ENCODE data around the gene C13orf46. TPM values are rescaled to one million over a fixed set of nuclear protein-coding genes. Genes with fewer than 3 reads are reported as not detected.

C13orf46 gene
- total and polyA plus RNA-seq, 2 of the 8 experiments (the other 6 are each of a cell fraction or from before 2014, with no cell fraction given) = 0.23 to 0.28 TPM

- no peaks in the 10 kb centered on the region for H3K36me3 ChIP-seq (ENCODE audit: control insufficient read depth in 2 of 4, insufficient read depth in 4 of 4, low read length in 3 of 4)
- H3K27me3 ChIP-seq (replicated peaks in 1 of 4; ENCODE audit: control insufficient read depth in 3 of 4, extremely low read depth in 1 of 4, insufficient read depth in 3 of 4, low read length in 3 of 4) = no peaks in the 10 kb centered on the region; a peak in 1 of 7 replicates
- no peak overlapping the region for H3K56ac ChIP-seq (replicated peaks; ENCODE audit: insufficient read length, low read depth, low read length)
- no peak overlapping the region for H3K4ac ChIP-seq (replicated peaks; ENCODE audit: insufficient read length, low read depth, low read length)
- no peak overlapping the region for H3K4me3 ChIP-seq (ENCODE audit: extremely low read depth in 1 of 4, insufficient read depth in 2 of 4, low read depth in 3 of 4, low read length in 4 of 4)
- H2BK12ac ChIP-seq (ENCODE audit: low read depth, low read length) = no peak overlapping the region
- no peak overlapping the region for H3K27ac ChIP-seq (ENCODE audit: low read depth, low read length)
- no peaks in the 10 kb centered on the region for H3K79me2 ChIP-seq (ENCODE audit: control insufficient read depth in 1 of 2, insufficient read depth in 2 of 2, low read length in 2 of 2)
- no peak for FAIRE-seq
- no peak overlapping the region for H4K5ac ChIP-seq (ENCODE audit: insufficient read length, low read depth, low read length)
- no peak overlapping the region for H2BK15ac ChIP-seq (ENCODE audit: low read length)
- H4K20me1 ChIP-seq (replicated peaks in 1 of 2; ENCODE audit: control insufficient read depth in 1 of 2, insufficient read depth in 2 of 2, low read length in 2 of 2) = no peaks in the 10 kb centered on the region
- no peak for DNase-seq (ENCODE audit: low read depth in 1 of 2, low spot score in 2 of 2)
- H4K8ac ChIP-seq (ENCODE audit: extremely low read depth, insufficient read depth, low read length) = no peak overlapping the region
- no peak overlapping the region for H2AK5ac ChIP-seq (ENCODE audit: low read depth, low read length)
- no peak overlapping the region for H3K18ac ChIP-seq (ENCODE audit: extremely low read depth, low read length)
- ChIA-PET CTCF (ENCODE audit: partially characterized antibody) (interaction anchor here (0.9 to 1.7 kb wide), 4 partner anchors 10 to 289 kb away, joined by 3 to 4 read pairs (median 4); no protein-coding TSS in a partner anchor), POLR2A (ENCODE audit: partially characterized antibody) (no interaction called here)
- H3K9ac ChIP-seq (replicated peaks in 1 of 4; ENCODE audit: extremely low read depth in 1 of 4, low read depth in 3 of 4, low read length in 3 of 4) = no peak overlapping the region
- WGBS, 2 experiments (ENCODE audit: extremely low coverage in 1 of 2, insufficient coverage in 1 of 2, insufficient read length in 1 of 2, insufficient replicate concordance in 2 of 2, low coverage in 1 of 2, low lambda C conversion rate in 2 of 2, missing lambda C conversion rate in 1 of 2) = 89% methylated on average over 8 of the region's 8 CpGs; no CpG with 5 or more reads in 1 of the 2 experiments
- H3K79me1 ChIP-seq (ENCODE audit: low read depth, low read length) = no peaks in the 10 kb centered on the region
- H3K4me2 ChIP-seq (ENCODE audit: insufficient read depth in 1 of 2, low read depth in 2 of 2, low read length in 2 of 2) = no peak overlapping the region
- H2BK20ac ChIP-seq (ENCODE audit: low read length) = no peak overlapping the region
- no peaks in the 10 kb centered on the region; a peak in 1 of 4 replicates for H3K9me3 ChIP-seq (ENCODE audit: insufficient read depth in 2 of 2, low read depth in 1 of 2, low read length in 1 of 2)
- no peak overlapping the region for H4K91ac ChIP-seq (replicated peaks; ENCODE audit: insufficient read length, low read length)
- H2AFZ ChIP-seq (ENCODE audit: low read length) = no peak overlapping the region
- no peaks in the 10 kb centered on the region for H3K23me2 ChIP-seq (ENCODE audit: low read depth, low read length)
- no peak overlapping the region for H3K23ac ChIP-seq (ENCODE audit: insufficient read length)
- TF ChIP-seq CTBP2 (IDR thresholded peaks at IDR 0.05; ENCODE audit: borderline replicate concordance, insufficient read depth, insufficient read length, low read length) (no peak), RNF2 (IDR thresholded peaks at IDR 0.05; ENCODE audit: borderline replicate concordance, low read depth, low read length, missing control alignments, poor library complexity, severe bottlenecking) (no peak), MAFK (IDR thresholded peaks at IDR 0.05; ENCODE audit: low read depth, low read length) (no peak), SUZ12 (IDR thresholded peaks at IDR 0.05; ENCODE audit: low read length) (no peak), HDAC2 (IDR thresholded peaks at IDR 0.05; ENCODE audit: borderline replicate concordance in 1 of 2, low read depth in 2 of 2, low read length in 2 of 2) (no peak), BRCA1 (IDR thresholded peaks at IDR 0.05; ENCODE audit: low read depth, low read length) (no peak), POU5F1 (IDR thresholded peaks at IDR 0.05; ENCODE audit: low read depth, low read length) (no peak), MAX (IDR thresholded peaks at IDR 0.05) (no peak)
- H3K4me1 ChIP-seq (replicated peaks in 1 of 4; ENCODE audit: control insufficient read depth in 3 of 4, insufficient read depth in 4 of 4, low read length in 3 of 4) = peaks cover 0 to 2% (median 0%) of the 10 kb centered on the region in 4 experiments; a peak in 1 of 7 replicates
- H2BK120ac ChIP-seq (replicated peaks; ENCODE audit: low read depth, low read length) = no peak overlapping the region
- H2BK5ac ChIP-seq (ENCODE audit: low read depth, low read length) = no peak overlapping the region
- no peak overlapping the region for H3K14ac ChIP-seq (ENCODE audit: insufficient read length)
These were observed 67.9 kb downstream of the C13orf46 start for GRCh38 chr13:113905942-113906341.

All from H1 (cell line).